Epithelial cell of esophagus (primary cell): Measurements from ENCODE around the gene RASL10A.

ENCODE experiments used
- DNase-seq: peaks from one replicate; pipeline ENCODE4 v3.0.0; 2010; ENCODE audit warnings: low read depth
- H3K4me3 ChIP-seq: 2 replicates; pipeline ENCODE4 v1.5.1; 2011; ENCODE audit warnings: mild to moderate bottlenecking, low read length, control low read depth
- CTCF ChIP-seq: IDR thresholded peaks from 2 replicates; pipeline ENCODE4 v1.5.1; 2011; ENCODE audit warnings: low read depth, mild to moderate bottlenecking, low read length, control low read depth, inconsistent platforms; ENCODE audit not compliant: insufficient read depth; ENCODE audit errors: missing control alignments

RASL10A gene

GRCh38 chr22:29313576-29314466 lies 1.7 kb downstream of the RASL10A start:
- no peak for TF ChIP-seq CTCF
- no peak for DNase-seq
- H3K4me3 ChIP-seq, result no peak overlapping the region

DNA sequence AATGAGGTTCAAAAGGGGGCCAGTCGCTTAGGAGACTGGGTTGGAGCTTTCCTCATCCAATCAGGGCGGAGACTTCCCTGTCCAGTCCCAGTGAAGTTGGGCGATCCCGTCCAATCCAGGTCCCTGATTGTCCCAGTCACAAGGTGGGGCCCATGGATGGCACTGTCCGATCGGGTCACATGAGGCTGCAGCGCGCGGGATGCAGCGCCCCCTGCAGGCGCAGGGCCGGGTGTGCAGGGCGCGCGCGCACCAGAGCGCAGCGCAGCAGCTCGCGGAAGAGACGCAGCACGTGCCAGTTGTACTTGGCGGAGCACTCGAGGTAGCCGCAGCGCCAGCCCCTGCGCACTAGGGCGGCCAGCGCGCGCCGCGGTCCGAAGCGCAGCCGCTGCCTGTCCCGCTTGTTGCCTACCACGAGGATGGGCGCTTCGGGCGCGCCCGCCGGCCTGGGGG lies 2.3 kb downstream of the RASL10A start:
- peak; percentile 43 for DNase-seq
- TF ChIP-seq CTCF, result peak; percentile 50
- no peak overlapping the region for H3K4me3 ChIP-seq

DNA sequence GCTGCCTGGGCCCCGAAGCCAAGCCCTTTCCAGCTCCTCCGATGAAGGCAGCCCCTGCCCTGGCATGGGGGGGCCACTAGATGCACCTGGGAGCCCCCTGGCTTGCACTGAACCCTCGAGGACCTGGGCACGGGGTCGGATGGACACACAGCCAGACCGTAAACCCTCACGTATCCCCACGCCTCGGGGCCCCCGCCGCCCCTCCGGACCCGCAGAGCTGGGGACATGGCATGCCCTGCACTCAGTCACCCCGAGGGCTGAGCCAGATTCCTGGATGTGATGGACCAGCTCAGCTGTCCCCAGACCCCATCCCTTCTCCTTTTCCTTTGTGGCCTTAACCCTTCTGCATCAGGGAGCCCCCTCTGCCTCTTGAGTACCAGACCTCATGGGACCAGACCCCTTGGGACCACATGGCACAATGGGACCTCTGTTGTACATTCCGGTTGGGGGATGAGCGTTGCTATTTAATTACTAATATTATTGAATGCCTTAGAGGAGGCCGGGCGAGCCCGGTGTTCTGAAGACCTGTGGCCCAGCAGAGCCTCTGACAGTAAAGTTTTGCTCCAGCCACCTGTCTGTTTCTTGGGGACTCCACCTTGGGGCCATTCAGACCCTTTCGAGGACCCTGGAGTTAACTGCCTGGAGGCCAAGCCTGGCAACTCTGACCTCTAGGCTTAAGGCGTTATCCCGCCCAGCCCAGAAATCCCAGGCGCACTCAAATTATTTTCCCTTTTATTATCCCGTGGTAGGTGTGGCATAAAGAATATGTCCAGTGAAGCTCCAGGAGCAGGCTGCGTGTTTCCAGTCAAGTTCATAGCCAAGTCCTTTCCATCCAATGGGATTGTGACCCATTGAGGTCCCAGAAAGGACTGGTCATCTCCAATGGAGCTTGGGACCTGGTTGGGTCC lies 3.0 kb downstream of the RASL10A start:
- H3K4me3 ChIP-seq, result no peak overlapping the region
- DNase-seq, result no peak
- TF ChIP-seq CTCF, result no peak

DNA sequence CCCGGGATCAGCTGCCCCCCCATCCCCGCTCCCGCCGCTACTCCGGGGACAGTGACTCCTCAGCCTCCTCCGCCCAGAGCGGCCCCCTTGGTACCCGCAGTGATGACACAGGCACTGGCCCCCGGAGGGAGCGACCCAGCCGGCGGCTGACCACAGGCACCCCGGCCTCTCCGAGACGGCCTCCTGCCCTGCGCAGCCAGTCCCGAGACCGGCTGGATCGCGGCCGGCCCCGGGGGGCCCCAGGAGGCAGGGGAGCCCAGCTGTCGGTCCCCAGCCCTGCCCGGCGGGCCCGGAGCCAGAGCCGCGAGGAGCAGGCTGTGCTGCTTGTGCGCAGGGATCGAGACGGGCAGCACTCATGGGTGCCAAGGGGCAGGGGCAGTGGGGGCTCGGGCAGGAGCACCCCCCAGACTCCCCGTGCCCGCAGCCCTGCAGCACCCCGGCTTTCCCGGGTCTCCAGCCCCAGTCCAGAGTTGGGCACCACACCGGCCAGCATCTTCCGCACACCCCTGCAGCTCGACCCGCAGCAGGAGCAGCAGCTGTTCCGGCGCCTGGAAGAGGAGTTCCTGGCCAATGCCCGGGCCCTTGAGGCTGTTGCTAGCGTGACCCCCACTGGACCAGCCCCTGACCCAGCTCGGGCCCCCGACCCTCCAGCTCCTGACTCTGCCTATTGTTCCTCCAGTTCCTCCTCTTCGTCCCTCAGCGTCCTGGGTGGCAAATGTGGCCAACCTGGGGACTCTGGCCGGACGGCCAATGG lies 3.9 kb downstream of the RASL10A start:
- no peak for DNase-seq
- no peak for TF ChIP-seq CTCF
- H3K4me3 ChIP-seq, result no peak overlapping the region

DNA sequence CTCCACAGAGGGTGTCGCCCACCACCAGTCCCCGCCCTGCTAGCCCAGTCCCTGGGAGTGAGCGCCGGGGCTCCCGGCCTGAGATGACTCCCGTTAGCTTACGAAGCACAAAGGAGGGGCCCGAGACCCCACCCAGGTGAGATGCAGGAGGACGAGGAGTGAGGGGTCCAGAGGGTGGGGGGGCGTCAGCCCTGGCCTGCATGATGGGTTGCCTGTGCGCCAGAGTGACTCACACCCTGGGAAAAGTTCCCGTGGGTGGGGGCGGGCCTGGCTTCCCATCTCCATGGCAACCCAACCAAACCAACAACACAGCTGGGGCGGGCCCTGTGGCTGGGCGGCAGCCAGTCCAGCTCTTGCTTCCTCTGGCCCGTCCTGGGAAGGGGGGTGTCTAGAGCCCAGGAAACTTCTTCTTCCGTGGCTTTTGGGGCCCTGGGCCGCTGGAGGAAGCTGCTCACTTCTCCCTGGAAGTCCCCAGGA lies 4.6 kb downstream of the RASL10A start:
- no peak overlapping the region for H3K4me3 ChIP-seq
- peak; percentile 96 for DNase-seq
- no peak for TF ChIP-seq CTCF

GRCh38 chr22:29310065-29310862 lies 5.2 kb downstream of the RASL10A start:
- no peak for TF ChIP-seq CTCF
- no peak for DNase-seq
- no peak overlapping the region for H3K4me3 ChIP-seq
